Kidney (tissue), 14 donors: ENCODE measurements around the gene SLC12A7. TPM values are rescaled to one million over a fixed set of nuclear protein-coding genes. Genes with fewer than 3 reads are reported as not detected.
A peak's percentile ranks its signal among the peaks of the same experiment; 100 is the strongest.

Source experiments
- DNase-seq, 5 donors: peaks; one replicate each; pipeline ENCODE4 v3.0.0-alpha.2; 2013 to 2020
- FAIRE-seq: peaks from 2 replicates; lab custom pipeline; 2012; peaks lifted over from hg19 to GRCh38; lab: Jason Lieb, UNC
- H3K27ac ChIP-seq, 2 donors: one replicate each; pipeline ENCODE4 v1.7.0; 2013; ENCODE audit warnings: low read depth in 2 of 2, low read length in 2 of 2, inconsistent platforms in 1 of 2
- H3K27me3 ChIP-seq: one replicate; pipeline ENCODE4 v1.7.1; 2013; ENCODE audit warnings: low read length, inconsistent platforms; ENCODE audit not compliant: control insufficient read depth, insufficient read depth
- H3K36me3 ChIP-seq, 3 donors: one replicate each; pipeline versions ENCODE4 v1.7.0 to v1.7.1; 2013; ENCODE audit warnings: low read length in 3 of 3, control low read depth in 1 of 3, inconsistent platforms in 1 of 3; ENCODE audit not compliant: insufficient read depth in 3 of 3, control insufficient read depth in 2 of 3
- H3K4me1 ChIP-seq, 3 donors: one replicate each; pipeline versions ENCODE4 v1.7.0 to v1.7.1; 2013; ENCODE audit warnings: low read length in 3 of 3, inconsistent platforms in 1 of 3, low read depth in 1 of 3; ENCODE audit not compliant: control insufficient read depth in 2 of 3, insufficient read depth in 2 of 3
- H3K4me3 ChIP-seq, 3 donors: one replicate each; pipeline versions ENCODE4 v1.7.0 to v1.8.1; 2013; ENCODE audit warnings: low read length in 3 of 3, control low read depth in 1 of 3, inconsistent platforms in 1 of 3
- H3K9ac ChIP-seq, 3 donors: one replicate each; pipeline versions ENCODE4 v1.7.0 to v1.7.1; 2013; ENCODE audit warnings: low read length in 3 of 3, control low read depth in 1 of 3, inconsistent platforms in 1 of 3
- H3K9me3 ChIP-seq, 3 donors: one replicate each; pipeline versions ENCODE4 v1.7.0 to v1.7.1; 2013; ENCODE audit warnings: low read length in 3 of 3, control low read depth in 1 of 3, inconsistent platforms in 1 of 3; ENCODE audit not compliant: control insufficient read depth in 2 of 3, insufficient read depth in 1 of 3
- intact Hi-C: fragments of 100-400 bp; cut with DNase I; formaldehyde crosslinking; loops from one replicate; pipeline ENCODE4 v1.11.1; 2022
- polyA plus RNA-seq: library from polyadenylated mRNA; stranded (reverse); fragments of 350-450 nt; fragmentation: Illumina TruSeq; extraction: RNeasy Lipid Tissue Mini Kit (QIAGEN cat#74804); gene quantifications from one replicate; pipeline ENCODE4 v1.2.3, GENCODE V29; 2014; ENCODE audit warnings: low read depth, low replicate concordance; ENCODE audit not compliant: insufficient read depth
- total RNA-seq: library from RNA; stranded (reverse); fragmentation: NEBNext Ultra II Directional; extraction: Animal tissue kit (Norgen Biotek cat#: 25700); gene quantifications from one replicate; pipeline ENCODE4 v1.2.1, GENCODE V29; 2021
- TF ChIP-seq, protein P1 (sequence below): IDR thresholded peaks from 3 replicates; pipeline ENCODE4 v1.5.1; 2012; ENCODE audit warnings: mild to moderate bottlenecking, moderate library complexity, borderline replicate concordance; ENCODE audit not compliant: insufficient read depth; ENCODE audit errors: extremely low read depth
- donor health status: control.
- donor health status: control.
- donor health status: control.
- donor health status: control.
- donor health status: control.
- donor health status: DM: yes; HTN: yes; CAD: no.
- donor health status: Normal renal cell carcinoma (clear cell type).

The SLC12A7 gene
- total and polyA plus RNA-seq, 2 donors from 2014 or later, result 28.2 to 92.9 TPM

DNA sequence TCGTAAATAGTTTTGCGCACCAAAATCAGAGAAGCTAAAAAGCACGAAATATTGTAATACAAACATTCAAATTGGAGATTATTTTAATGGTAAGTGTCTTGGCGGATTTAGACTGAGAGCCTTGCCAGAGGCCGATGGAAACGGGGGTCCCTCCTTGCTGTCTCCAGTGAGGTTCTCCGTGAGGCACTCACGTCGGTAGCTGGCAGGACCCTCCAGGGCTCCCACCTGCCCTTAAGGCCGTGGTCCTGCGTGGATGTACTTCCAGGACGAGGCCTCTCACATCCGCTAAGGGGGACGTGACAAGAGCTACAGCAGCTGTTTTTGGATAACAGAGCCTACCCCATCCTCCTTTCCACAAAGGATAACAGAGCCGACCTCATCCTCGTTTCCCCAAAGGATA lies 95.4 kb downstream of the SLC12A7 start:
- no peaks in the 10 kb centered on the region for H3K36me3 ChIP-seq
- H3K27me3 ChIP-seq, result no peaks in the 10 kb centered on the region
- no peaks in the 10 kb centered on the region for H3K9me3 ChIP-seq
- DNase-seq (peak in 1 of 5 donors; percentile 39), FAIRE-seq (no peak)
- no peak overlapping the region for H3K9ac ChIP-seq
- H3K4me1 ChIP-seq, result no peaks in the 10 kb centered on the region
- intact Hi-C loops, result no loop called here
- H3K4me3 ChIP-seq, result no peak overlapping the region
- TF ChIP-seq, protein P1, sequence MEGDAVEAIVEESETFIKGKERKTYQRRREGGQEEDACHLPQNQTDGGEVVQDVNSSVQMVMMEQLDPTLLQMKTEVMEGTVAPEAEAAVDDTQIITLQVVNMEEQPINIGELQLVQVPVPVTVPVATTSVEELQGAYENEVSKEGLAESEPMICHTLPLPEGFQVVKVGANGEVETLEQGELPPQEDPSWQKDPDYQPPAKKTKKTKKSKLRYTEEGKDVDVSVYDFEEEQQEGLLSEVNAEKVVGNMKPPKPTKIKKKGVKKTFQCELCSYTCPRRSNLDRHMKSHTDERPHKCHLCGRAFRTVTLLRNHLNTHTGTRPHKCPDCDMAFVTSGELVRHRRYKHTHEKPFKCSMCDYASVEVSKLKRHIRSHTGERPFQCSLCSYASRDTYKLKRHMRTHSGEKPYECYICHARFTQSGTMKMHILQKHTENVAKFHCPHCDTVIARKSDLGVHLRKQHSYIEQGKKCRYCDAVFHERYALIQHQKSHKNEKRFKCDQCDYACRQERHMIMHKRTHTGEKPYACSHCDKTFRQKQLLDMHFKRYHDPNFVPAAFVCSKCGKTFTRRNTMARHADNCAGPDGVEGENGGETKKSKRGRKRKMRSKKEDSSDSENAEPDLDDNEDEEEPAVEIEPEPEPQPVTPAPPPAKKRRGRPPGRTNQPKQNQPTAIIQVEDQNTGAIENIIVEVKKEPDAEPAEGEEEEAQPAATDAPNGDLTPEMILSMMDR, result no peak
- H3K27ac ChIP-seq, result no peak overlapping the region

DNA sequence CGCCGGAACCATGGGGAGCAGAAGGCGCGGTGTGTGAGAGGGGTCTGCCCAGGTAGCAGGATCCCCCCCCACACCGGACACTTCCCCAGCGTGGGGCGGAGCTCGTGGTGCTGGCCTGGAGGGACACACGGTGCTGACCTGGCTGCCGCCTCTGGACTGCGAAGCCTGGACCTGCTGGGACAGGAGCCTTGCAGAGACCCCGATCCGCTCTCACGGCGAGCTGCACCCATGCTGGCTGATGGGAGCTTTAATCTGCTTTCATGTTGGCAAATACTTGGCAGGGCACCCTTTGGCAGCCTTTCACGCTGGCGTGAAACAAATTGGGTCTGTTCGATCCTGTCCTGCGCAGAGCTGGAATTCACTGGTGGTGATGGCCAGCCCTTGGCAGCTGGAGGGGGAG lies 95.8 kb downstream of the SLC12A7 start:
- no peaks in the 10 kb centered on the region for H3K36me3 ChIP-seq
- no peaks in the 10 kb centered on the region for H3K4me1 ChIP-seq
- intact Hi-C loops, result no loop called here
- no peak for FAIRE-seq
- H3K27me3 ChIP-seq, result no peaks in the 10 kb centered on the region
- TF ChIP-seq, protein P1, result no peak
- peak in 1 of 5 donors; percentile 70 for DNase-seq
- no peaks in the 10 kb centered on the region for H3K9me3 ChIP-seq
- H3K9ac ChIP-seq, result no peak overlapping the region
- no peak overlapping the region for H3K4me3 ChIP-seq
- H3K27ac ChIP-seq, result no peak overlapping the region

DNA sequence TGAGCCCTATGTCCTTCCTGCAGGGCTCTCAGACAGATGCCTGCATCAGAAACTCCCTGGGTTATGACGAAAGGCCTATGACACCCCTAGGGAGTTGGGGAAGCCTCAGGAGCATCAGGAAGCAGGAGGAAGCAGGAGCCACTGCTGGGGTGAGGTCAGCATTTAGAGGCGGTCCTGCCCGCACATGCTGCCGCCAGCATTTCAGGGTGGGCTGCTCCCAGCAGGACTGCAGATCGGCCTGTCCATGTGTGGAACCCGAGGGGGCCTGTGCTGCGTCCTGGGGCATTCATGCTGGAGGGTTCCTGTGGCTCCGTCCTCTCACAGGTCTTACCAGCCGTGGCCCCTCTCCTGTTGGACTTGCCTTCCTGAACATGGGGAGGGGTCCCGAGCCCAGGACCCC lies 96.4 kb downstream of the SLC12A7 start:
- intact Hi-C loops, result no loop called here

More for the DNA sequence above, 96.4 kb downstream of the SLC12A7 start:
- Histone ChIP-seq H3K4me3 (no peak overlapping the region), H3K27me3 (no peaks in the 10 kb centered on the region), H3K36me3 (no peaks in the 10 kb centered on the region), H3K9me3 (no peaks in the 10 kb centered on the region), H3K4me1 (peaks cover 0 to 3% (median 0%) of the 10 kb centered on the region in 3 donors), H3K27ac (no peak overlapping the region), H3K9ac (no peak overlapping the region)
- FAIRE-seq (no peak), DNase-seq (peak in 1 of 5 donors; percentile 66)
- TF ChIP-seq, protein P1, result no peak
